Ascending aorta (tissue), 2 donors: ENCODE results near the gene STOX1. TPM values are rescaled to one million over a fixed set of nuclear protein-coding genes. Genes with fewer than 3 reads are reported as not detected.
"Not testable (repeated sequence)": the region's sequence is repeated elsewhere in the genome, so short reads cannot be mapped to it uniquely, and the experiment has no call there.

Experiments
- DNase-seq, 2 donors: peaks; one replicate each; pipeline ENCODE4 v3.0.0-alpha.2; 2019; ENCODE audit warnings: low spot score in 2 of 2
- H3K27ac ChIP-seq, 2 donors: fragments of 200-600 bp; sonication (generic); one replicate each; pipeline ENCODE4 v1.5.1; 2016 to 2017; ENCODE audit warnings: mild to moderate bottlenecking in 1 of 2
- H3K27me3 ChIP-seq: fragments of 200-600 bp; sonication (generic); one replicate; pipeline ENCODE4 v1.5.1; 2017
- H3K36me3 ChIP-seq, 2 donors: fragments of 200-600 bp; sonication (generic); one replicate each; pipeline ENCODE4 v1.5.1; 2016
- H3K4me1 ChIP-seq, 2 donors: fragments of 200-600 bp; sonication (generic); one replicate each; pipeline ENCODE4 v1.5.1; 2016 to 2017; ENCODE audit warnings: mild to moderate bottlenecking in 1 of 2
- H3K4me3 ChIP-seq, 2 donors: fragments of 200-600 bp; sonication (generic); one replicate each; pipeline ENCODE4 v1.5.1; 2016 to 2017; ENCODE audit warnings: mild to moderate bottlenecking in 1 of 2
- H3K9me3 ChIP-seq, 2 donors: fragments of 200-600 bp; sonication (generic); one replicate each; pipeline ENCODE4 v1.5.1; 2016
- CTCF ChIP-seq, 3 experiments: fragments of 200-600 bp in 2 of 3; fragments of 450-650 bp in 1 of 3; sonication (generic) in 2 of 3; IDR thresholded peaks; one replicate each; pipeline ENCODE4 v1.5.1; 2016 to 2019; ENCODE audit warnings: antibody characterized with exemption in 3 of 3, mild to moderate bottlenecking in 1 of 3, moderate library complexity in 1 of 3
- intact Hi-C: fragments of 100-400 bp; cut with DNase I; formaldehyde crosslinking; loops from one replicate; pipeline ENCODE4 v1.15.1; 2023
- total RNA-seq: library from RNA; depleted of rRNA; stranded (reverse); fragments of >200 nt; gene quantifications from one replicate; pipeline ENCODE4 v1.1.0, GENCODE V29; 2016

The STOX1 gene
- total RNA-seq, 1 donor from 2014 or later = 0.11 TPM

- Histone ChIP-seq H3K4me1 (no peaks in the 10 kb centered on the region), H3K27ac (no peak overlapping the region), H3K27me3 (no peaks in the 10 kb centered on the region), H3K36me3 (peaks cover 34 to 71% of the 10 kb centered on the region in 2 donors), H3K4me3 (no peak overlapping the region), H3K9me3 (no peaks in the 10 kb centered on the region)
- no peak for DNase-seq
- TF ChIP-seq CTCF (IDR thresholded peaks at IDR 0.05) = no peak
- intact Hi-C loops = no loop called here
These were observed 107.7 kb downstream of the STOX1 start for GRCh38 chr10:68934994-68935393.

- intact Hi-C loops = no loop called here
- H3K36me3 ChIP-seq = peaks cover 37 to 63% of the 10 kb centered on the region in 2 donors
These were observed 110.8 kb downstream of the STOX1 start for GRCh38 chr10:68938117-68938516.

GRCh38 chr10:68938884-68939283, 111.6 kb downstream of the STOX1 start:
- H3K27ac ChIP-seq = no peak overlapping the region
- no peak for DNase-seq
- no peak overlapping the region for H3K4me3 ChIP-seq
- no peak for TF ChIP-seq CTCF (IDR thresholded peaks at IDR 0.05)
- no peaks in the 10 kb centered on the region for H3K9me3 ChIP-seq
- peaks cover 42 to 65% of the 10 kb centered on the region in 2 donors for H3K36me3 ChIP-seq
- intact Hi-C loops = no loop called here
- H3K4me1 ChIP-seq = no peaks in the 10 kb centered on the region
- H3K27me3 ChIP-seq = no peaks in the 10 kb centered on the region

More at GRCh38 chr10:68938117-68938516, 110.8 kb downstream of the STOX1 start:
- Histone ChIP-seq H3K4me1 (no peaks in the 10 kb centered on the region), H3K4me3 (no peak overlapping the region), H3K9me3 (no peaks in the 10 kb centered on the region), H3K27ac (no peak overlapping the region), H3K27me3 (no peaks in the 10 kb centered on the region)
- TF ChIP-seq CTCF (IDR thresholded peaks at IDR 0.05) = no peak
- no peak for DNase-seq

GRCh38 chr10:68940917-68941316, 113.6 kb downstream of the STOX1 start:
- intact Hi-C loops, H3K4me1 ChIP-seq, H3K27me3 ChIP-seq, H3K27ac ChIP-seq, H3K9me3 ChIP-seq, DNase-seq, H3K4me3 ChIP-seq: not testable (repeated sequence)
- H3K36me3 ChIP-seq = peaks cover 44 to 70% of the 10 kb centered on the region in 2 donors

Other genes with a start within 250 kb of the STOX1 start
- 9.5 TPM for gene CCAR1, start 106.3 kb upstream of the STOX1 start, total RNA-seq
- 40.7 TPM for gene DDX50, start 73.8 kb downstream of the STOX1 start, total RNA-seq
- gene DDX21, start 128.6 kb downstream of the STOX1 start, total RNA-seq = 26.5 TPM
- gene KIFBP, start 161.3 kb downstream of the STOX1 start, total RNA-seq = 25.3 TPM